Thoracic aorta (tissue), 2 donors: ENCODE results near the gene S100A2. TPM values are rescaled to one million over a fixed set of nuclear protein-coding genes. Genes with fewer than 3 reads are reported as not detected.

Experiments
- ATAC-seq: fragments of 150-250 bp; one replicate; pipeline ENCODE4 v1.8.0; 2017; ENCODE audit warnings: low read depth; ENCODE audit not compliant: insufficient number of reproducible peaks, low FRiP score
- DNase-seq: peaks from one replicate; pipeline ENCODE4 v3.0.0-alpha.2; 2020; ENCODE audit warnings: low spot score
- H3K27ac ChIP-seq, 2 donors: fragments of 200-600 bp; sonication (generic); 1 replicate in 1 of 2; 2 replicates in 1 of 2; pipeline ENCODE4 v1.5.1; 2016; ENCODE audit warnings: mild to moderate bottlenecking in 2 of 2, moderate library complexity in 2 of 2
- H3K27me3 ChIP-seq: fragments of 200-600 bp; sonication (generic); replicated peaks from 2 replicates; pipeline ENCODE4 v1.6.0; 2016; ENCODE audit warnings: mild to moderate bottlenecking; ENCODE audit not compliant: insufficient read depth
- H3K36me3 ChIP-seq: fragments of 200-600 bp; sonication (generic); one replicate; pipeline ENCODE4 v1.5.1; 2016
- H3K4me1 ChIP-seq, 2 donors: fragments of 200-600 bp; sonication (generic); 1 replicate in 1 of 2; 2 replicates in 1 of 2; pipeline versions ENCODE4 v1.5.1 to v1.6.0; 2016; ENCODE audit warnings: low read depth in 2 of 2, mild to moderate bottlenecking in 1 of 2; ENCODE audit not compliant: control insufficient read depth in 1 of 2
- H3K4me3 ChIP-seq: fragments of 200-600 bp; sonication (generic); 2 replicates; pipeline ENCODE4 v1.5.1; 2016; ENCODE audit warnings: mild to moderate bottlenecking
- H3K9me3 ChIP-seq: fragments of 200-600 bp; sonication (generic); 2 replicates; pipeline ENCODE4 v1.5.1; 2016
- total RNA-seq, 2 donors: library from RNA; depleted of rRNA; stranded (reverse); fragments of >200 nt; gene quantifications; one replicate each; pipeline versions ENCODE4 v1.1.0 to v1.2.3, GENCODE V29; 2016
- TF ChIP-seq, protein P1 (sequence below): fragments of 200-600 bp; sonication (generic); IDR thresholded peaks from one replicate; pipeline ENCODE4 v1.5.1; 2019; ENCODE audit warnings: antibody characterized with exemption

Gene S100A2
- total RNA-seq, 2 donors from 2014 or later, result 1.1 to 2.9 TPM

DNA sequence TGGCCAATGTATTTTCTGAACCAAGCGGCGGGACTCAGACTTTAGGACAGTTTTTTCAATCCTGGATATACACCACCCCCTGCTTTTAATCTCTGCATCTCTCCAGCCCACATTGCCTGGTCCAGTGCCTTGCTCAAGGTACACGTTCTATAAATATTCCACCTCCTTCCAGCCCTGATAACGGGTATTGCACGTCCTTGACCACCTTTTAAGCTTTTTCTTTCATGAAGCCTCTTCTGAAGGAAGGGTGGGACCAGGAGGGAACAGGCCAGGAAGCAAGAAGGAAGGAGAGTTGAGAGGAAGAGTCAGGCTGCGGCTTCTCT lies 43.9 kb upstream of the S100A2 start:
- ATAC-seq (no peak), DNase-seq (no peak)
- Histone ChIP-seq H3K4me1 (peaks cover 20 to 51% of the 10 kb centered on the region in 2 donors), H3K27me3 (no peaks in the 10 kb centered on the region), H3K9me3 (no peaks in the 10 kb centered on the region), H3K4me3 (peak overlapping the region; percentile 62), H3K36me3 (peaks cover 18% of the 10 kb centered on the region), H3K27ac (peak overlapping the region; percentile 89 to 91)
- TF ChIP-seq, protein P1, sequence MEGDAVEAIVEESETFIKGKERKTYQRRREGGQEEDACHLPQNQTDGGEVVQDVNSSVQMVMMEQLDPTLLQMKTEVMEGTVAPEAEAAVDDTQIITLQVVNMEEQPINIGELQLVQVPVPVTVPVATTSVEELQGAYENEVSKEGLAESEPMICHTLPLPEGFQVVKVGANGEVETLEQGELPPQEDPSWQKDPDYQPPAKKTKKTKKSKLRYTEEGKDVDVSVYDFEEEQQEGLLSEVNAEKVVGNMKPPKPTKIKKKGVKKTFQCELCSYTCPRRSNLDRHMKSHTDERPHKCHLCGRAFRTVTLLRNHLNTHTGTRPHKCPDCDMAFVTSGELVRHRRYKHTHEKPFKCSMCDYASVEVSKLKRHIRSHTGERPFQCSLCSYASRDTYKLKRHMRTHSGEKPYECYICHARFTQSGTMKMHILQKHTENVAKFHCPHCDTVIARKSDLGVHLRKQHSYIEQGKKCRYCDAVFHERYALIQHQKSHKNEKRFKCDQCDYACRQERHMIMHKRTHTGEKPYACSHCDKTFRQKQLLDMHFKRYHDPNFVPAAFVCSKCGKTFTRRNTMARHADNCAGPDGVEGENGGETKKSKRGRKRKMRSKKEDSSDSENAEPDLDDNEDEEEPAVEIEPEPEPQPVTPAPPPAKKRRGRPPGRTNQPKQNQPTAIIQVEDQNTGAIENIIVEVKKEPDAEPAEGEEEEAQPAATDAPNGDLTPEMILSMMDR, result no peak

GRCh38 chr1:153608742-153609584 lies 43.3 kb upstream of the S100A2 start:
- peak; percentile 63 for DNase-seq
- Histone ChIP-seq H3K4me3 (peak overlapping the region; percentile 62), H3K9me3 (no peaks in the 10 kb centered on the region), H3K36me3 (peaks cover 18% of the 10 kb centered on the region), H3K4me1 (peaks cover 20 to 51% of the 10 kb centered on the region in 2 donors), H3K27ac (peak overlapping the region; percentile 89 to 91), H3K27me3 (no peaks in the 10 kb centered on the region)
- ATAC-seq, result peak; percentile 76
- TF ChIP-seq, protein P1, result no peak

DNA sequence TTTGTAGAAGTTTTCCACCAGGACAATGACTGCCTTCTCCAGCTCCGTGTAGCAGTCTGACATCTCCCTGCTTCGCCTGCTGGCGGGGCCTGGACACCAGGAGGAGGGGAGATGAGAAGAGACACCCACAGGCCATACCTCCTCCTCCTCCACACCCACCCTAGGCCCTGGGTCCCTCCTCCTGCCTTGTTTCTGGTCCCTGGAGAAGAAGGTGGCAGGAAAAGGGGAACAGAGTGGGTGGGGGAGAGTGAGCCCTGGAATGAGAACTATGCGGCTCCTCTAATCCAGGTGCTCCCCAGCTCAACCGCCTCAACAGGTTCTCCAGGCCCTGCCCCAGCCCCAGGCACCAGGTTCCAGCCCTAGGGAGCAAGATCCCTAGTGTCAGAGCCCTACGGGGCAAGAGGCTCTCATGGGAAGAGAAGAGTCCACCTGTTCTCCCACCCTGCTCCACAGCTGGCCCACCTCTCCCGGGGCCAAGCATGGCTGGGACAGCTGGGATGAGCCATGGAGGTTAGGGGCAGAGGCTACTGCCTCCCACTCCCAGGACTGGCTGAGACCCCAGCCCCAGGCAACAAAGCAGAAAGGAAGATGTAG lies 42.5 kb upstream of the S100A2 start:
- Histone ChIP-seq H3K4me1 (peaks cover 20 to 47% of the 10 kb centered on the region in 2 donors), H3K27ac (peak overlapping the region; percentile 89 to 91), H3K36me3 (peaks cover 18% of the 10 kb centered on the region), H3K9me3 (no peaks in the 10 kb centered on the region), H3K27me3 (no peaks in the 10 kb centered on the region), H3K4me3 (peak overlapping the region; percentile 62)
- ATAC-seq (no peak), DNase-seq (no peak)
- TF ChIP-seq, protein P1, result no peak

GRCh38 chr1:153607381-153607780 lies 41.7 kb upstream of the S100A2 start:
- H3K27me3 ChIP-seq, result no peaks in the 10 kb centered on the region
- peaks cover 18% of the 10 kb centered on the region for H3K36me3 ChIP-seq
- TF ChIP-seq, protein P1, result no peak
- no peak overlapping the region for H3K4me3 ChIP-seq
- H3K27ac ChIP-seq, result peak overlapping the region in 1 of 2 donors; percentile 89
- DNase-seq (no peak), ATAC-seq (no peak)
- no peaks in the 10 kb centered on the region for H3K9me3 ChIP-seq
- H3K4me1 ChIP-seq, result peaks cover 20 to 45% of the 10 kb centered on the region in 2 donors

DNA sequence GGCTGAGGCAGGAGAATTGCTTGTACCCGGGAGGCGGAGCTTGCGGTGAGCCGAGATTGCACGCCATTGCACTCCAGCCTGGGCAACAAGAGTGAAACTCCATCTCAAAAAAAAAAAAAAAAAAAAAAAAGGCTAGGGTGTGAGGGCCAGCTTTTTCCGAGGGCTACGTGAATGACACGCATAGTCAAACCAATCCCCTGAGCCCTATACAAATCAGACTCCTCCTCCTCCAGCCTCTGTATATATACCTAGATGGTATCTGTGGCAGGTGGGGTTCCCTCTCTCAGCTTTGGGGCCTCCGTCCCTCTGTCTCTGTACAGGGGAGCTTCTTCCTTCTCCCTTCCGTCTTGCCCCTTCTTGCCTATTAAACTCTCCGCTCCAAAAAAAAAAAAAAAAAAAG lies 40.5 kb upstream of the S100A2 start:
- no peak for ATAC-seq
- no peak overlapping the region for H3K4me3 ChIP-seq
- TF ChIP-seq, protein P1, result no peak
- no peaks in the 10 kb centered on the region for H3K9me3 ChIP-seq
- no peak overlapping the region for H3K27ac ChIP-seq
- no peak for DNase-seq
- no peaks in the 10 kb centered on the region for H3K27me3 ChIP-seq
- peaks cover 20 to 38% of the 10 kb centered on the region in 2 donors for H3K4me1 ChIP-seq
- peaks cover 18% of the 10 kb centered on the region for H3K36me3 ChIP-seq
